ENCODE results near the gene CUL2. TPM values are rescaled to one million over a fixed set of nuclear protein-coding genes. Genes with fewer than 3 reads are reported as not detected.

CUL2 gene
- total and polyA plus RNA-seq, 2 experiments from 2014 or later = 17.2 to 38.3 TPM

- Mint-ChIP-seq H3K27ac (no peak overlapping the region), H3K4me1 (no peaks in the 10 kb centered on the region), H3K9me3 (peaks cover 17% of the 10 kb centered on the region), H3K27me3 (ENCODE audit: insufficient read depth, low read depth, poor library complexity) (no peaks in the 10 kb centered on the region), H3K4me3 (no peak overlapping the region), H3K36me3 (ENCODE audit: low read depth) (peaks cover 23% of the 10 kb centered on the region)
- Histone ChIP-seq H3K36me3 (ENCODE audit: insufficient read depth) (0 out of 2 replicates have a peak, but pooled peaks cover 2% of the 10 kb centered on the region), H3K4me1 (ENCODE audit: insufficient read depth) (no peaks in the 10 kb centered on the region), H3K79me2 (replicated peaks; ENCODE audit: insufficient read depth) (peaks cover 82% of the 10 kb centered on the region), H3K27me3 (ENCODE audit: insufficient read depth) (no peaks in the 10 kb centered on the region), H3K27ac (ENCODE audit: low read depth) (no peak overlapping the region), H3F3A (replicated peaks; ENCODE audit: low read depth) (no peaks in the 10 kb centered on the region), H3K9me2 (ENCODE audit: insufficient read depth) (no peaks in the 10 kb centered on the region), H3K4me3 (no peak overlapping the region), H4K20me1 (replicated peaks; ENCODE audit: insufficient read depth) (peaks cover 7% of the 10 kb centered on the region; the same call in 1 of the 2 replicates), H3K4me2 (no peak overlapping the region), H2AFZ (no peak overlapping the region)
- TF ChIP-seq EZH2phosphoT487 (IDR thresholded peaks at IDR 0.05; ENCODE audit: unreplicated experiment) (no peak), ZNF114 (CRISPR knock-in tag; IDR thresholded peaks at IDR 0.05) (no peak), JUNB (IDR thresholded peaks at IDR 0.05; ENCODE audit: unreplicated experiment) (no peak), ETS1 (IDR thresholded peaks at IDR 0.05) (no peak), POLR2AphosphoS5 (IDR thresholded peaks at IDR 0.05; ENCODE audit: low read depth) (no peak), EZH2 (IDR thresholded peaks at IDR 0.05; ENCODE audit: low read depth, unreplicated experiment) (no peak), NANOG (IDR thresholded peaks at IDR 0.05; ENCODE audit: borderline replicate concordance) (no peak), REST (IDR thresholded peaks at IDR 0.05; ENCODE audit: unreplicated experiment) (no peak), CREB1 (CRISPR knock-in tag; IDR thresholded peaks at IDR 0.05; ENCODE audit: low read depth) (no peak)
- TF ChIP-seq, protein P1, sequence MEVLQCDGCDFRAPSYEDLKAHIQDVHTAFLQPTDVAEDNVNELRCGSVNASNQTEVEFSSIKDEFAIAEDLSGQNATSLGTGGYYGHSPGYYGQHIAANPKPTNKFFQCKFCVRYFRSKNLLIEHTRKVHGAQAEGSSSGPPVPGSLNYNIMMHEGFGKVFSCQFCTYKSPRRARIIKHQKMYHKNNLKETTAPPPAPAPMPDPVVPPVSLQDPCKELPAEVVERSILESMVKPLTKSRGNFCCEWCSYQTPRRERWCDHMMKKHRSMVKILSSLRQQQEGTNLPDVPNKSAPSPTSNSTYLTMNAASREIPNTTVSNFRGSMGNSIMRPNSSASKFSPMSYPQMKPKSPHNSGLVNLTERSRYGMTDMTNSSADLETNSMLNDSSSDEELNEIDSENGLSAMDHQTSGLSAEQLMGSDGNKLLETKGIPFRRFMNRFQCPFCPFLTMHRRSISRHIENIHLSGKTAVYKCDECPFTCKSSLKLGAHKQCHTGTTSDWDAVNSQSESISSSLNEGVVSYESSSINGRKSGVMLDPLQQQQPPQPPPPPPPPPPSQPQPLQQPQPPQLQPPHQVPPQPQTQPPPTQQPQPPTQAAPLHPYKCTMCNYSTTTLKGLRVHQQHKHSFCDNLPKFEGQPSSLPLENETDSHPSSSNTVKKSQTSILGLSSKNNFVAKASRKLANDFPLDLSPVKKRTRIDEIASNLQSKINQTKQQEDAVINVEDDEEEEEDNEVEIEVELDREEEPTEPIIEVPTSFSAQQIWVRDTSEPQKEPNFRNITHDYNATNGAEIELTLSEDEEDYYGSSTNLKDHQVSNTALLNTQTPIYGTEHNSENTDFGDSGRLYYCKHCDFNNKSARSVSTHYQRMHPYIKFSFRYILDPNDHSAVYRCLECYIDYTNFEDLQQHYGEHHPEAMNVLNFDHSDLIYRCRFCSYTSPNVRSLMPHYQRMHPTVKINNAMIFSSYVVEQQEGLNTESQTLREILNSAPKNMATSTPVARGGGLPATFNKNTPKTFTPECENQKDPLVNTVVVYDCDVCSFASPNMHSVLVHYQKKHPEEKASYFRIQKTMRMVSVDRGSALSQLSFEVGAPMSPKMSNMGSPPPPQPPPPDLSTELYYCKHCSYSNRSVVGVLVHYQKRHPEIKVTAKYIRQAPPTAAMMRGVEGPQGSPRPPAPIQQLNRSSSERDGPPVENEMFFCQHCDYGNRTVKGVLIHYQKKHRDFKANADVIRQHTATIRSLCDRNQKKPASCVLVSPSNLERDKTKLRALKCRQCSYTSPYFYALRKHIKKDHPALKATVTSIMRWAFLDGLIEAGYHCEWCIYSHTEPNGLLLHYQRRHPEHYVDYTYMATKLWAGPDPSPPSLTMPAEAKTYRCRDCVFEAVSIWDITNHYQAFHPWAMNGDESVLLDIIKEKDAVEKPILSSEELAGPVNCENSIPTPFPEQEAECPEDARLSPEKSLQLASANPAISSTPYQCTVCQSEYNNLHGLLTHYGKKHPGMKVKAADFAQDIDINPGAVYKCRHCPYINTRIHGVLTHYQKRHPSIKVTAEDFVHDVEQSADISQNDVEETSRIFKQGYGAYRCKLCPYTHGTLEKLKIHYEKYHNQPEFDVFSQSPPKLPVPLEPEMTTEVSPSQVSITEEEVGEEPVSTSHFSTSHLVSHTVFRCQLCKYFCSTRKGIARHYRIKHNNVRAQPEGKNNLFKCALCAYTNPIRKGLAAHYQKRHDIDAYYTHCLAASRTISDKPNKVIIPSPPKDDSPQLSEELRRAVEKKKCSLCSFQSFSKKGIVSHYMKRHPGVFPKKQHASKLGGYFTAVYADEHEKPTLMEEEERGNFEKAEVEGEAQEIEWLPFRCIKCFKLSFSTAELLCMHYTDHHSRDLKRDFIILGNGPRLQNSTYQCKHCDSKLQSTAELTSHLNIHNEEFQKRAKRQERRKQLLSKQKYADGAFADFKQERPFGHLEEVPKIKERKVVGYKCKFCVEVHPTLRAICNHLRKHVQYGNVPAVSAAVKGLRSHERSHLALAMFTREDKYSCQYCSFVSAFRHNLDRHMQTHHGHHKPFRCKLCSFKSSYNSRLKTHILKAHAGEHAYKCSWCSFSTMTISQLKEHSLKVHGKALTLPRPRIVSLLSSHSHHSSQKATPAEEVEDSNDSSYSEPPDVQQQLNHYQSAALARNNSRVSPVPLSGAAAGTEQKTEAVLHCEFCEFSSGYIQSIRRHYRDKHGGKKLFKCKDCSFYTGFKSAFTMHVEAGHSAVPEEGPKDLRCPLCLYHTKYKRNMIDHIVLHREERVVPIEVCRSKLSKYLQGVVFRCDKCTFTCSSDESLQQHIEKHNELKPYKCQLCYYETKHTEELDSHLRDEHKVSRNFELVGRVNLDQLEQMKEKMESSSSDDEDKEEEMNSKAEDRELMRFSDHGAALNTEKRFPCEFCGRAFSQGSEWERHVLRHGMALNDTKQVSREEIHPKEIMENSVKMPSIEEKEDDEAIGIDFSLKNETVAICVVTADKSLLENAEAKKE (CRISPR knock-in tag; IDR thresholded peaks at IDR 0.05) = no peak
- DNase-seq (ENCODE audit: low spot score) (no peak), ATAC-seq (no peak)
These were observed 10.9 kb downstream of the CUL2 start for GRCh38 chr10:35079265-35079664.

All from GM23338 (cell line).